Smooth muscle cell (in vitro differentiated cells): ENCODE results near the gene CCNL1. TPM values are rescaled to one million over a fixed set of nuclear protein-coding genes. Genes with fewer than 3 reads are reported as not detected.

ENCODE experiments used
- DNase-seq: peaks from one replicate; lab custom pipeline; 2025; ENCODE audit not compliant: unreplicated experiment; lab: John Stamatoyannopoulos, UW
- H2AFZ ChIP-seq: fragments of 200-600 bp; sonication (generic); 2 replicates; pipeline ENCODE4 v1.6.0; 2016; ENCODE audit warnings: antibody characterized with exemption, low read depth, mild to moderate bottlenecking
- H3F3A ChIP-seq: fragments of 200-600 bp; sonication (generic); 2 replicates; pipeline ENCODE4 v1.6.0; 2017; ENCODE audit warnings: antibody characterized with exemption, low read depth
- H3K27ac ChIP-seq: fragments of 200-600 bp; sonication (generic); 2 replicates; pipeline ENCODE4 v1.5.1; 2016; ENCODE audit warnings: low read depth, mild to moderate bottlenecking
- H3K27me3 ChIP-seq: fragments of 200-600 bp; sonication (generic); 2 replicates; pipeline ENCODE4 v1.6.1; 2016; ENCODE audit warnings: low read depth, mild to moderate bottlenecking
- H3K36me3 ChIP-seq: fragments of 200-600 bp; sonication (generic); 2 replicates; pipeline ENCODE4 v1.5.1; 2016; ENCODE audit warnings: low read depth
- H3K4me1 ChIP-seq: fragments of 200-600 bp; sonication (generic); 2 replicates; pipeline ENCODE4 v1.5.1; 2016; ENCODE audit warnings: low read depth
- H3K4me2 ChIP-seq: fragments of 200-600 bp; sonication (generic); 2 replicates; pipeline ENCODE4 v1.6.0; 2016; ENCODE audit warnings: mild to moderate bottlenecking
- H3K4me3 ChIP-seq: fragments of 200-600 bp; sonication (generic); 2 replicates; pipeline ENCODE4 v1.5.1; 2016; ENCODE audit warnings: mild to moderate bottlenecking
- H3K79me2 ChIP-seq: fragments of 200-600 bp; sonication (generic); 2 replicates; pipeline ENCODE4 v1.6.0; 2016; ENCODE audit warnings: low read depth, mild to moderate bottlenecking
- H3K9ac ChIP-seq: fragments of 200-600 bp; sonication (generic); 2 replicates; pipeline ENCODE4 v1.6.0; 2016; ENCODE audit warnings: low read depth
- H3K9me3 ChIP-seq: fragments of 200-600 bp; sonication (generic); replicated peaks from 2 replicates; pipeline ENCODE4 v1.5.1; 2016; ENCODE audit warnings: low read depth
- H4K20me1 ChIP-seq: fragments of 200-600 bp; sonication (generic); 2 replicates; pipeline ENCODE4 v1.6.0; 2016; ENCODE audit warnings: low read depth
- WGBS: methylation state at CpG from one replicate; pipeline ENCODE4 v1.1.7; 2016; ENCODE audit warnings: low lambda C conversion rate; 5-methylcytosine and 5-hydroxymethylcytosine counted together
- polyA plus RNA-seq: library from polyadenylated mRNA; unstranded; fragments of >200 nt; fragmentation: Nextera tagmentation; extraction: Ambion mirVana; gene quantifications from 2 replicates; pipeline ENCODE4 v1.2.1, GENCODE V29; 2016
- total RNA-seq: library from RNA; depleted of rRNA; stranded (reverse); fragments of >200 nt; gene quantifications from 2 replicates; pipeline ENCODE4 v1.2.3, GENCODE V29; 2014
- TF ChIP-seq, protein P1 (sequence below): fragments of 200-600 bp; sonication (generic); IDR thresholded peaks from 2 replicates; pipeline ENCODE4 v1.5.1; 2017; ENCODE audit warnings: borderline replicate concordance, mild to moderate bottlenecking, antibody characterized with exemption; ENCODE audit not compliant: insufficient read depth, poor library complexity, severe bottlenecking

CCNL1 gene
- total and polyA plus RNA-seq, 2 experiments from 2014 or later: 173 to 599 TPM

DNA sequence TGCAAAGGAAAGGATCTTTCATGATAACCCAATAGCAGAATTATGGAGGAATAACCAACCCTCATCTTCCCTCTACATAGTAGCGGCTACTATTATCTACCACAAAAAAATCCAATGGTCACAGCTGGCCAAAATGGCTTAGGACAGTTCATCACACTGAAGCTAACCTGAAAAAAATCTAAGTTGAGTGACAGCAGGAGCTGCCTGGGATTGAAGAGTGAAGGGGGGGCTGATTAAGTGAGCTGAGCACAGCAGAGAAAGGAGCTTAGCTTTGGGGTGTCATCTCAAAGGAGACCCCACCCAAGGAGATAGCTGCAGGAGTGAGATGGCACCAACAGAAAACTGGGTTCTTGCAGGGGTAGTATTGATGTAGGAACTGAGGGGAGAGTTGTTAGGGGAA, 33.6 kb downstream of the CCNL1 start:
- DNase-seq: no peak
- H3K9ac ChIP-seq: no peak overlapping the region
- H3F3A ChIP-seq: peaks cover 39% of the 10 kb centered on the region
- no peaks in the 10 kb centered on the region for H4K20me1 ChIP-seq
- TF ChIP-seq, protein P1, sequence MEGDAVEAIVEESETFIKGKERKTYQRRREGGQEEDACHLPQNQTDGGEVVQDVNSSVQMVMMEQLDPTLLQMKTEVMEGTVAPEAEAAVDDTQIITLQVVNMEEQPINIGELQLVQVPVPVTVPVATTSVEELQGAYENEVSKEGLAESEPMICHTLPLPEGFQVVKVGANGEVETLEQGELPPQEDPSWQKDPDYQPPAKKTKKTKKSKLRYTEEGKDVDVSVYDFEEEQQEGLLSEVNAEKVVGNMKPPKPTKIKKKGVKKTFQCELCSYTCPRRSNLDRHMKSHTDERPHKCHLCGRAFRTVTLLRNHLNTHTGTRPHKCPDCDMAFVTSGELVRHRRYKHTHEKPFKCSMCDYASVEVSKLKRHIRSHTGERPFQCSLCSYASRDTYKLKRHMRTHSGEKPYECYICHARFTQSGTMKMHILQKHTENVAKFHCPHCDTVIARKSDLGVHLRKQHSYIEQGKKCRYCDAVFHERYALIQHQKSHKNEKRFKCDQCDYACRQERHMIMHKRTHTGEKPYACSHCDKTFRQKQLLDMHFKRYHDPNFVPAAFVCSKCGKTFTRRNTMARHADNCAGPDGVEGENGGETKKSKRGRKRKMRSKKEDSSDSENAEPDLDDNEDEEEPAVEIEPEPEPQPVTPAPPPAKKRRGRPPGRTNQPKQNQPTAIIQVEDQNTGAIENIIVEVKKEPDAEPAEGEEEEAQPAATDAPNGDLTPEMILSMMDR: no peak
- H2AFZ ChIP-seq: no peak overlapping the region
- H3K79me2 ChIP-seq: no peaks in the 10 kb centered on the region
- no peak overlapping the region for H3K4me3 ChIP-seq
- peaks cover 37% of the 10 kb centered on the region for H3K4me1 ChIP-seq
- no peaks in the 10 kb centered on the region for H3K36me3 ChIP-seq
- H3K9me3 ChIP-seq: no peaks in the 10 kb centered on the region
- H3K27me3 ChIP-seq: no peaks in the 10 kb centered on the region
- H3K4me2 ChIP-seq: no peak overlapping the region
- 100% methylated on average over 1 of the region's 1 CpG for WGBS
- no peak overlapping the region for H3K27ac ChIP-seq

DNA sequence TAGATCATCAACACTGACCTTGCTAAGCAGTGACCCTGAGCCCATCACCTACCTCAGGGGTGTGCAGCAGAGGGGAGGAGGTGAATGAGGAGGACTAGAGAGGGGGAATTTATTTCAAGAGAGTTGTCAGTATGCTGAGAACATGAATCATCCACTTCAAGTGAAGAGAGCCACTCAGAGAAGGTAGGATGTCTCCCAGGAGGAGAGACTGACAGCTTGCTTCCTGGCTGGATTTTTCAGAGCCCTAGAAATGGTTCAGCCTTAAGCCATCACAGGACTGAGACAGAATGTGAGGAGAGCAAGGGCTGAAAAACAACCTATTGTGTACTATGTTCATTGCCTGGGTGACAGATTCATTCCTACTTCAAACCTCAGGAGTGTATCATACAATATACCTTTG, 34.8 kb downstream of the CCNL1 start:
- peaks cover 28% of the 10 kb centered on the region for H3F3A ChIP-seq
- H3K36me3 ChIP-seq: no peaks in the 10 kb centered on the region
- no peak overlapping the region for H3K9ac ChIP-seq
- peak overlapping the region; percentile 14 for H3K27ac ChIP-seq
- no peaks in the 10 kb centered on the region for H4K20me1 ChIP-seq
- H3K4me2 ChIP-seq: no peak overlapping the region
- no peaks in the 10 kb centered on the region for H3K9me3 ChIP-seq
- H3K79me2 ChIP-seq: no peaks in the 10 kb centered on the region
- no peak overlapping the region for H2AFZ ChIP-seq
- TF ChIP-seq, protein P1: no peak
- H3K27me3 ChIP-seq: no peaks in the 10 kb centered on the region
- no peak for DNase-seq
- H3K4me1 ChIP-seq: peaks cover 24% of the 10 kb centered on the region
- H3K4me3 ChIP-seq: no peak overlapping the region

DNA sequence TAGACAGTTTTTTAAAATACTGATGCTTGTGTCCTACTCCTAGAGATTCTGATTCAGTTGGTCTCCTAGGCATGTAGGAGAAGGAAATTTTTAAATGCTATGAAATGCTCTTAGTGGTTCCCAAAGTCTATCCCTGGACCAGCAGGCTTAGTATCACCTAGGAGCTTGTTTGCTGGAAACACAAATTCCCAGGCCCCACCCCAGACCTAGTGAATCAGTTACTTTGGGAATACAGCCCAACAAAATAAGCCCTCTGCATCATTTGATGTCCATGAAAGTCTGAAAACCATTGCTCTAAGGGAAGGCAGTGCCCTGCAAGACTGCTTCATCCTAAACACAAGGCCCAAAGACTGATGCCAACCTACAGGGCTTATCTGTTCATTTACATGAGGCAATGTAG, 36.3 kb downstream of the CCNL1 start:
- Histone ChIP-seq H3K36me3 (no peaks in the 10 kb centered on the region), H3K4me3 (no peak overlapping the region), H3K79me2 (no peaks in the 10 kb centered on the region), H2AFZ (no peak overlapping the region), H3K27ac (no peak overlapping the region), H3K4me2 (no peak overlapping the region), H3K4me1 (peaks cover 11% of the 10 kb centered on the region), H3K9ac (no peak overlapping the region), H3K9me3 (no peaks in the 10 kb centered on the region), H4K20me1 (no peaks in the 10 kb centered on the region), H3F3A (peaks cover 18% of the 10 kb centered on the region), H3K27me3 (no peaks in the 10 kb centered on the region)
- no peak for DNase-seq
- TF ChIP-seq, protein P1: no peak

DNA sequence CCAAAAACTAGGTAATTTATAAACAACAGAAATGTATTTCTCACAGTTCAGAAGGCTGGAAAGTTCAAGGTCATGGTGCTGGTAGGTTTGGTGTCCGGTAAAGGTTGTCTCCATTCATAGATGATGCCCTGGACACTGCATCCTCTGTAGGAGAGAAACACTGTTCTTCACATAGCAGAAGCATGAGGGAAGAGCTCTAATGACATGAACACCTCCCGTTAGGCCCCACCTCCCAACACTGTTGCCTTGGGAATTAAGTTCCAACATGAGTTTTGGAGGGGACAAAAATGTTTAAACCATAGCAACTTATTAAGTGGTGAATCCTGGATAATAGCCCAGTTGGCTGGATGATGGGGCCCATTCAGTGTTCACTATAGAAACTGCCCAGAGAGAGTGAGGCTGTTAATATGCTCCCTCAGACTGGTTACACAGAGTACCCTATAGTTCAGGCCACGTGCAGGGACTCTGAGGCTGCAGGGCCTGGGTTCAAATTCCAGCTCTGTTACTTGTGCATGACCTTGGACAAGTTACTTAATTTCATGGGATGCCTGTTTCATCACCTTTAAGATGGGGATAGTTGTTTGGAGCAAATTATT, 37.0 kb downstream of the CCNL1 start:
- Histone ChIP-seq H3K4me2 (no peak overlapping the region), H2AFZ (no peak overlapping the region), H3K36me3 (no peaks in the 10 kb centered on the region), H3K4me1 (peaks cover 11% of the 10 kb centered on the region), H3F3A (peaks cover 16% of the 10 kb centered on the region), H3K4me3 (no peak overlapping the region), H3K27ac (peak overlapping the region; percentile 66), H4K20me1 (no peaks in the 10 kb centered on the region), H3K9ac (peak overlapping the region; percentile 30), H3K9me3 (no peaks in the 10 kb centered on the region), H3K27me3 (no peaks in the 10 kb centered on the region), H3K79me2 (no peaks in the 10 kb centered on the region)
- TF ChIP-seq, protein P1: no peak
- no peak for DNase-seq
- WGBS: 93% methylated on average over 3 of the region's 3 CpGs
